Neural cell (in vitro differentiated cells): ENCODE measurements around the gene COCH. TPM values are rescaled to one million over a fixed set of nuclear protein-coding genes. Genes with fewer than 3 reads are reported as not detected.
"Not testable (repeated sequence)": the region's sequence is repeated elsewhere in the genome, so short reads cannot be mapped to it uniquely, and the experiment has no call there.

Experiments used
- H2AFZ ChIP-seq: fragments of 200-600, 300-800 bp; sonication (generic), shearing (Covaris generic); 2 replicates; pipeline ENCODE4 v1.6.0; 2014; ENCODE audit warnings: low read depth, mild to moderate bottlenecking, antibody characterized with exemption, low read length, moderate library complexity
- H3F3A ChIP-seq: fragments of 200-600 bp; shearing (Covaris generic); 2 replicates; pipeline ENCODE4 v1.6.1; 2016; ENCODE audit warnings: mild to moderate bottlenecking, moderate library complexity, mixed read lengths, antibody characterized with exemption, low read length; ENCODE audit not compliant: insufficient read depth, poor library complexity, severe bottlenecking
- H3K27ac ChIP-seq: fragments of 200-600, 300-800 bp; sonication (generic), shearing (Covaris generic); 2 replicates; pipeline ENCODE4 v1.5.1; 2014; ENCODE audit warnings: mild to moderate bottlenecking, low read length, moderate library complexity
- H3K27me3 ChIP-seq: fragments of 300-800, 200-600 bp; sonication (generic), shearing (Covaris generic); 2 replicates; pipeline ENCODE4 v1.6.0; 2014; ENCODE audit warnings: mild to moderate bottlenecking, low read depth, low read length, moderate library complexity; ENCODE audit not compliant: insufficient read depth
- H3K36me3 ChIP-seq: fragments of 300-800, 200-600 bp; sonication (generic), shearing (Covaris generic); 2 replicates; pipeline ENCODE4 v1.5.1; 2014; ENCODE audit warnings: mild to moderate bottlenecking, antibody characterized with exemption, low read length, moderate library complexity; ENCODE audit not compliant: insufficient read depth
- H3K4me2 ChIP-seq: fragments of 300-800, 200-600 bp; sonication (generic), shearing (Covaris generic); 2 replicates; pipeline ENCODE4 v1.6.0; 2014; ENCODE audit warnings: mild to moderate bottlenecking, low read length
- H3K4me3 ChIP-seq: fragments of 300-800, 200-600 bp; sonication (generic), shearing (Covaris generic); 2 replicates; pipeline ENCODE4 v1.5.1; 2014; ENCODE audit warnings: mild to moderate bottlenecking, low read length, moderate library complexity
- H3K79me2 ChIP-seq: fragments of 200-600 bp; shearing (Covaris generic); replicated peaks from 2 replicates; pipeline ENCODE4 v1.6.0; 2014; ENCODE audit warnings: mild to moderate bottlenecking, low read length, moderate library complexity; ENCODE audit not compliant: insufficient read depth
- H3K9ac ChIP-seq: fragments of 300-800, 200-600 bp; sonication (generic), shearing (Covaris generic); 2 replicates; pipeline ENCODE4 v1.6.1; 2016; ENCODE audit warnings: mild to moderate bottlenecking, low read length, mixed read lengths
- H3K9me2 ChIP-seq: fragments of 200-600 bp; shearing (Covaris generic); 2 replicates; pipeline ENCODE4 v1.6.1; 2016; ENCODE audit warnings: mild to moderate bottlenecking, low read length, mixed read lengths; ENCODE audit not compliant: insufficient read depth
- H3K9me3 ChIP-seq: fragments of 200-600, 300-800 bp; sonication (generic), shearing (Covaris generic); 2 replicates; pipeline ENCODE4 v1.6.1; 2016; ENCODE audit warnings: mild to moderate bottlenecking, mixed run types, low read length, moderate library complexity, mixed read lengths
- H4K20me1 ChIP-seq: fragments of 200-600 bp; shearing (Covaris generic); 2 replicates; pipeline ENCODE4 v1.6.1; 2016; ENCODE audit warnings: mild to moderate bottlenecking, mixed run types; ENCODE audit not compliant: insufficient read depth
- CTCF ChIP-seq: fragments of 450-650 bp; IDR thresholded peaks from 2 replicates; pipeline ENCODE4 v1.5.1; 2014; ENCODE audit warnings: antibody characterized with exemption, mild to moderate bottlenecking, moderate library complexity; ENCODE audit not compliant: poor library complexity, severe bottlenecking
- EP300 ChIP-seq: fragments of 450-650 bp; conservative IDR thresholded peaks from 2 replicates; pipeline ENCODE4 v1.6.1; 2014; ENCODE audit warnings: antibody characterized with exemption, mild to moderate bottlenecking, moderate library complexity; ENCODE audit not compliant: poor library complexity, severe bottlenecking
- EZH2 ChIP-seq: fragments of 200-600, 300-800 bp; shearing (Covaris generic), sonication (generic); IDR thresholded peaks from 2 replicates; pipeline ENCODE4 v1.6.1; 2014; ENCODE audit warnings: antibody characterized with exemption, low read length, borderline replicate concordance, mild to moderate bottlenecking; ENCODE audit not compliant: insufficient read depth, poor library complexity, severe bottlenecking
- MXI1 ChIP-seq: fragments of 450-650 bp; conservative IDR thresholded peaks from 2 replicates; pipeline ENCODE4 v1.6.1; 2014; ENCODE audit warnings: antibody characterized with exemption, mild to moderate bottlenecking; ENCODE audit not compliant: poor library complexity, severe bottlenecking
- POLR2AphosphoS5 ChIP-seq: IDR thresholded peaks from 2 replicates; pipeline ENCODE4 v1.6.1; 2012
- RAD21 ChIP-seq: fragments of 450-650 bp; conservative IDR thresholded peaks from 2 replicates; pipeline ENCODE4 v1.6.1; 2014; ENCODE audit warnings: antibody characterized with exemption, mild to moderate bottlenecking, moderate library complexity
- REST ChIP-seq: IDR thresholded peaks from 2 replicates; pipeline ENCODE4 v1.6.1; 2012; ENCODE audit warnings: borderline replicate concordance
- SMC3 ChIP-seq: fragments of 450-650 bp; conservative IDR thresholded peaks from 2 replicates; pipeline ENCODE4 v1.6.1; 2014; ENCODE audit warnings: antibody characterized with exemption, mild to moderate bottlenecking, moderate library complexity; ENCODE audit not compliant: poor library complexity
- TAF1 ChIP-seq: IDR thresholded peaks from 2 replicates; pipeline ENCODE4 v1.6.1; 2012; ENCODE audit warnings: low read depth
- polyA plus RNA-seq: library from polyadenylated mRNA; depleted of rRNA; stranded (reverse); fragments of >200 nt; gene quantifications from 2 replicates; pipeline ENCODE4 v1.2.3, GENCODE V29; 2014

Gene COCH
- polyA plus RNA-seq, 1 donor from 2014 or later: 45.0 TPM

GRCh38 chr14:30925254-30925653, 50.9 kb downstream of the COCH start:
- H3K27me3 ChIP-seq: no peaks in the 10 kb centered on the region
- no peaks in the 10 kb centered on the region for H3F3A ChIP-seq
- no peaks in the 10 kb centered on the region for H3K9me3 ChIP-seq
- no peaks in the 10 kb centered on the region for H3K79me2 ChIP-seq
- H3K9ac ChIP-seq: no peak overlapping the region
- no peak overlapping the region for H3K4me2 ChIP-seq
- no peaks in the 10 kb centered on the region for H4K20me1 ChIP-seq
- H2AFZ ChIP-seq: no peak overlapping the region
- no peak overlapping the region for H3K4me3 ChIP-seq
- TF ChIP-seq TAF1 (no peak), SMC3 (no peak), EZH2 (no peak), CTCF (no peak), MXI1 (no peak), POLR2AphosphoS5 (no peak), RAD21 (no peak)
- H3K27ac ChIP-seq: no peak overlapping the region
- H3K9me2 ChIP-seq: no peaks in the 10 kb centered on the region
- H3K36me3 ChIP-seq: no peaks in the 10 kb centered on the region

- H3K9me2 ChIP-seq: no peaks in the 10 kb centered on the region
- no peaks in the 10 kb centered on the region for H4K20me1 ChIP-seq
- H3K9ac ChIP-seq: no peak overlapping the region
- H3F3A ChIP-seq: no peaks in the 10 kb centered on the region
- no peaks in the 10 kb centered on the region for H3K9me3 ChIP-seq
- no peak overlapping the region for H2AFZ ChIP-seq
- H3K4me3 ChIP-seq: no peak overlapping the region
- no peaks in the 10 kb centered on the region for H3K27me3 ChIP-seq
- no peak overlapping the region for H3K4me2 ChIP-seq
- H3K36me3 ChIP-seq: no peaks in the 10 kb centered on the region
- H3K79me2 ChIP-seq: no peaks in the 10 kb centered on the region
- H3K27ac ChIP-seq: no peak overlapping the region
- TF ChIP-seq TAF1 (no peak), CTCF (no peak), POLR2AphosphoS5 (no peak), EP300 (no peak), EZH2 (no peak), MXI1 (no peak), SMC3 (no peak), RAD21 (no peak), REST (no peak)
Observed at GRCh38 chr14:30928462-30928861, 54.1 kb downstream of the COCH start.

- not testable (repeated sequence) for H3K4me2 ChIP-seq, H2AFZ ChIP-seq, H3K4me3 ChIP-seq, H3K79me2 ChIP-seq, H3K9me3 ChIP-seq, H3K27me3 ChIP-seq, H3F3A ChIP-seq, H3K9ac ChIP-seq, H3K9me2 ChIP-seq, H4K20me1 ChIP-seq, H3K27ac ChIP-seq
- peaks cover 13% of the 10 kb centered on the region for H3K36me3 ChIP-seq
Observed at GRCh38 chr14:30933937-30934336, 59.6 kb downstream of the COCH start.
